ENCODE results near the gene IGFALS.

The IGFALS gene

GRCh38 chr16:1766231-1766630 lies 27.3 kb downstream of the IGFALS start:
- no peak for DNase-seq (ENCODE audit: low spot score)

GRCh38 chr16:1765826-1766225 lies 27.7 kb downstream of the IGFALS start:
- no peak for DNase-seq (ENCODE audit: low spot score)

GRCh38 chr16:1764971-1765370 lies 28.5 kb downstream of the IGFALS start:
- DNase-seq (ENCODE audit: low spot score), result no peak

GRCh38 chr16:1763521-1764511 lies 29.7 kb downstream of the IGFALS start:
- no peak for DNase-seq (ENCODE audit: low spot score)

GRCh38 chr16:1762879-1763520 lies 30.5 kb downstream of the IGFALS start:
- DNase-seq (ENCODE audit: low spot score), result no peak

GRCh38 chr16:1762196-1762878 lies 31.2 kb downstream of the IGFALS start:
- no peak for DNase-seq (ENCODE audit: low spot score)

- no peak for DNase-seq (ENCODE audit: low spot score)
These were observed 31.8 kb downstream of the IGFALS start for GRCh38 chr16:1761751-1762150.

- DNase-seq (ENCODE audit: low spot score), result no peak
These were observed 32.6 kb downstream of the IGFALS start for GRCh38 chr16:1760911-1761310.

GRCh38 chr16:1759511-1759910 lies 34.0 kb downstream of the IGFALS start:
- DNase-seq (ENCODE audit: low spot score), result no peak

- no peak for DNase-seq (ENCODE audit: low spot score)
These were observed 34.6 kb downstream of the IGFALS start for GRCh38 chr16:1758923-1759322.

- DNase-seq (ENCODE audit: low spot score), result no peak
These were observed 35.6 kb downstream of the IGFALS start for GRCh38 chr16:1757714-1758461.

GRCh38 chr16:1754204-1754603 lies 39.3 kb downstream of the IGFALS start:
- DNase-seq (ENCODE audit: low spot score), result no peak

- DNase-seq (ENCODE audit: low spot score), result no peak
These were observed 40.7 kb downstream of the IGFALS start for GRCh38 chr16:1752853-1753252.

GRCh38 chr16:1751946-1752345 lies 41.6 kb downstream of the IGFALS start:
- DNase-seq (ENCODE audit: low spot score), result no peak

GRCh38 chr16:1749152-1750117 lies 44.1 kb downstream of the IGFALS start:
- no peak for DNase-seq (ENCODE audit: low spot score)

GRCh38 chr16:1747934-1748333 lies 45.6 kb downstream of the IGFALS start:
- DNase-seq (ENCODE audit: low spot score), result no peak

GRCh38 chr16:1746693-1747195 lies 46.8 kb downstream of the IGFALS start:
- no peak for DNase-seq (ENCODE audit: low spot score)

- no peak for DNase-seq (ENCODE audit: low spot score)
These were observed 47.4 kb downstream of the IGFALS start for GRCh38 chr16:1745900-1746692.

- no peak for DNase-seq (ENCODE audit: low spot score)
These were observed 48.2 kb downstream of the IGFALS start for GRCh38 chr16:1745181-1745899.

Measured in left forelimb (tissue), 1 donor.